Thyroid gland (tissue), 4 donors: Measurements from ENCODE around the gene PRKCA. TPM values are rescaled to one million over a fixed set of nuclear protein-coding genes. Genes with fewer than 3 reads are reported as not detected.

Experiments
- DNase-seq, 2 donors: peaks; one replicate each; pipeline ENCODE4 v3.0.0-alpha.2; 2019
- H3K27ac ChIP-seq, 3 donors: fragments of 200-600 bp; sonication (generic); 1 replicate in 2 of 3; 2 replicates in 1 of 3; pipeline ENCODE4 v1.5.1; 2016 to 2019; ENCODE audit warnings: mild to moderate bottlenecking in 1 of 3, moderate library complexity in 1 of 3
- H3K27me3 ChIP-seq: fragments of 200-600 bp; sonication (generic); one replicate; pipeline ENCODE4 v1.5.1; 2019
- H3K36me3 ChIP-seq, 2 donors: fragments of 200-600 bp; sonication (generic); one replicate each; pipeline ENCODE4 v1.5.1; 2016 to 2019
- H3K4me1 ChIP-seq, 2 donors: fragments of 200-600 bp; sonication (generic); one replicate each; pipeline ENCODE4 v1.5.1; 2017 to 2019
- H3K4me3 ChIP-seq, 3 donors: fragments of 200-600 bp; sonication (generic); replicated peaks in 1 of 3; 1 replicate in 2 of 3; 2 replicates in 1 of 3; pipeline ENCODE4 v1.5.1; 2016; ENCODE audit warnings: mild to moderate bottlenecking in 1 of 3
- H3K9me3 ChIP-seq: fragments of 200-600 bp; sonication (generic); one replicate; pipeline ENCODE4 v1.5.1; 2017
- POLR2A ChIP-seq, 2 donors: fragments of 450-650 bp; IDR thresholded peaks; one replicate each; pipeline ENCODE4 v1.6.1; 2017; ENCODE audit warnings: antibody characterized with exemption in 2 of 2, mild to moderate bottlenecking in 2 of 2, moderate library complexity in 1 of 2
- WGBS, 2 donors: methylation state at CpG; one replicate each; pipeline ENCODE4 v1.1.5; 2017; 5-methylcytosine and 5-hydroxymethylcytosine counted together
- intact Hi-C: fragments of 100-400 bp; cut with DNase I; formaldehyde crosslinking; loops from one replicate; pipeline ENCODE4 v1.15.1; 2023
- total RNA-seq, 4 donors: library from RNA; depleted of rRNA; stranded (reverse); fragments of >200 nt; gene quantifications; one replicate each; pipeline ENCODE4 v1.2.3, GENCODE V29; 2016
- TF ChIP-seq, protein P1 (sequence below), 6 experiments: fragments of 200-600 bp in 3 of 6; fragments of 450-650 bp in 3 of 6; sonication (generic) in 3 of 6; IDR thresholded peaks; one replicate each; pipeline ENCODE4 v1.5.1; 2016 to 2019; ENCODE audit warnings: antibody characterized with exemption in 6 of 6, mild to moderate bottlenecking in 2 of 6, inconsistent platforms in 1 of 6, moderate library complexity in 1 of 6

PRKCA gene
- total RNA-seq, 4 donors from 2014 or later: 6.7 to 24.2 (median 15.3) TPM

DNA sequence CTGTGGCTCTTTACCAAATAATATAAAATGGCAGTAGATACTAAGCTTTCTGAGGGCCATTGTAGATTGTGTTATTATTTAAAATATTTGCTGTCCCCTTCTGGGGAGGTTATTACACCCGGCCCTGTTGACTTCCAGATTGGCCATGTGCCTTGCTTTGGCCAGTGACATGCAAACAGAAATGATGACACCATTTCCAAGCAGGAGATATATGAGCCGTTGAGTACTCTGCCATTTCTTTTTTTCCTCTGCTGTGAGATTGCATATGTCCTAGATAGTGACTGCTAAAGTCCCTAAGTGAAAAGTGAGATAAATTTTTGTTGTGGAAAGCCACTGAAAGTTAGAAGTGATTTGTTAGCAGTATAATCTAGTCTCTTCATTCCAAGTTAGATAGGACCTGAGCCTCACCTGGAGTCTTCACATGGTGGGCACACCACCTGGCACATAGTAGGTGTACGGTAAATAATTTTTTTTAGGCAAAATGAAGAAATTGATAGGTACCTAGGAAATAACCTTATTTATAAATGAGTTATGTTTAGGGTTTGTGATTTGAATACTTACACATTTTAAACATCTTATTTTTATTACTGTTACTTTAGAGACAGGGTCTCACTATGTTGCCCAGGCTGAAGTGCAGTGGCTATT lies 328.5 kb downstream of the PRKCA start:
- Histone ChIP-seq H3K36me3 (no peaks in the 10 kb centered on the region), H3K27me3 (no peaks in the 10 kb centered on the region), H3K4me1 (no peaks in the 10 kb centered on the region), H3K27ac (no peak overlapping the region), H3K4me3 (no peak overlapping the region), H3K9me3 (no peaks in the 10 kb centered on the region)
- DNase-seq: no peak
- 88 to 94% methylated on average over 3 of the region's 3 CpGs for WGBS, 2 donors
- TF ChIP-seq, protein P1, sequence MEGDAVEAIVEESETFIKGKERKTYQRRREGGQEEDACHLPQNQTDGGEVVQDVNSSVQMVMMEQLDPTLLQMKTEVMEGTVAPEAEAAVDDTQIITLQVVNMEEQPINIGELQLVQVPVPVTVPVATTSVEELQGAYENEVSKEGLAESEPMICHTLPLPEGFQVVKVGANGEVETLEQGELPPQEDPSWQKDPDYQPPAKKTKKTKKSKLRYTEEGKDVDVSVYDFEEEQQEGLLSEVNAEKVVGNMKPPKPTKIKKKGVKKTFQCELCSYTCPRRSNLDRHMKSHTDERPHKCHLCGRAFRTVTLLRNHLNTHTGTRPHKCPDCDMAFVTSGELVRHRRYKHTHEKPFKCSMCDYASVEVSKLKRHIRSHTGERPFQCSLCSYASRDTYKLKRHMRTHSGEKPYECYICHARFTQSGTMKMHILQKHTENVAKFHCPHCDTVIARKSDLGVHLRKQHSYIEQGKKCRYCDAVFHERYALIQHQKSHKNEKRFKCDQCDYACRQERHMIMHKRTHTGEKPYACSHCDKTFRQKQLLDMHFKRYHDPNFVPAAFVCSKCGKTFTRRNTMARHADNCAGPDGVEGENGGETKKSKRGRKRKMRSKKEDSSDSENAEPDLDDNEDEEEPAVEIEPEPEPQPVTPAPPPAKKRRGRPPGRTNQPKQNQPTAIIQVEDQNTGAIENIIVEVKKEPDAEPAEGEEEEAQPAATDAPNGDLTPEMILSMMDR (IDR thresholded peaks at IDR 0.05): no peak
- no peak for TF ChIP-seq POLR2A (IDR thresholded peaks at IDR 0.05)
- intact Hi-C loops: no loop called here

DNA sequence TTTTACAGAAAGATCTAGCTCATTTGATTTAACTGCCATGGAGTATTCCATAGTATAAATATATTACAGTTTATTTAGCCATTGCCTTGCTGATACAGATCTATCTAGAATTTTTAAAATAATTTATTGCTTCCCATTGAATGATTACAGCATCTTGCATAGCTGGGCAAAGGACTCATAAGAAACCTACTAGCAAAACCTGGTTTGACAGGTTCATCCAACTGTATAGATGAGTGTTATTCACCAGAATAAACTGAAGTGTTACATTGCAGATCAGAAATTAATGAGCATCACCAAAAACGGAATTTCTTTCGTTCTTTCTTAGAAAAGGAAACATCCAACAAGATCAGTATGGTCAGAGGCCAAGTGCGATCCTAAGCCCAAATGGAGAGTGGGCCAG lies 330.3 kb downstream of the PRKCA start:
- Histone ChIP-seq H3K4me1 (no peaks in the 10 kb centered on the region), H3K4me3 (no peak overlapping the region), H3K27me3 (no peaks in the 10 kb centered on the region), H3K36me3 (no peaks in the 10 kb centered on the region), H3K9me3 (no peaks in the 10 kb centered on the region), H3K27ac (no peak overlapping the region)
- no peak for DNase-seq
- TF ChIP-seq POLR2A (IDR thresholded peaks at IDR 0.05): no peak
- TF ChIP-seq, protein P1 (IDR thresholded peaks at IDR 0.05): no peak
- intact Hi-C loops: no loop called here
- whole genome bisulfite sequencing, 2 donors: 76 to 78% methylated on average over 3 of the region's 3 CpGs

DNA sequence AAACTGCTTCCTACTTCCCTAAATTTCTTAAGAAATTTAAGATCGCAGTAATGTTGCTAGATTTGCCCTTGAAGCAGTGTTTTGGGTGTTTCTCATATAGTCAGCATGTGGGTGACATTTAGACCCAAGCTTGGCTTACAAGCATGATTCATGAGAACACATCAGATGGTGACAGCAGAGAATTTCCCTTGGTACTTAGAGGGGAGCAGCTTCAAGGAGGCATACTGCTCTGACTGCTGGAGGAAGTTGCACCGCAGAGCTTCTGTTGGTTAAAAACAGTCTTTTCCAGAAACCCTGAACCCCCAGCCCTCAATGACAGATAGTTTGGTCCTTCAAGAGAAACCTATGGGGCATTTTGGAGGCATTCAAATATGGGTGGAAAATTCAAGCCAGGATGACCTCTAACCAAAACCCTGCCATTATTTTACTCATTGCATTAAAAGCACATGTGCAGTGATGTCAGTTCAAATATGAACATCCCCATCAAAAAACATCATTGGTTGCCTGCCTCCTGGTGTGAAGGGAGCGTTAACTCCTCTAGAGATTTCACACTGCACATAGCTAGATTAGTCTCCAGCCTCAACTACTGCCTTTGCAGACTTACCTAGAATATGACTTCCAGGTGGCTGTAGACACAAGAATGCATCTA lies 331.0 kb downstream of the PRKCA start:
- no peaks in the 10 kb centered on the region for H3K9me3 ChIP-seq
- TF ChIP-seq, protein P1 (IDR thresholded peaks at IDR 0.05): no peak
- no peak overlapping the region for H3K27ac ChIP-seq
- H3K27me3 ChIP-seq: no peaks in the 10 kb centered on the region
- H3K36me3 ChIP-seq: no peaks in the 10 kb centered on the region
- WGBS, 2 donors: 85 to 90% methylated on average over 3 of the region's 3 CpGs
- H3K4me3 ChIP-seq: no peak overlapping the region
- intact Hi-C loops: no loop called here
- no peaks in the 10 kb centered on the region for H3K4me1 ChIP-seq
- DNase-seq: no peak

DNA sequence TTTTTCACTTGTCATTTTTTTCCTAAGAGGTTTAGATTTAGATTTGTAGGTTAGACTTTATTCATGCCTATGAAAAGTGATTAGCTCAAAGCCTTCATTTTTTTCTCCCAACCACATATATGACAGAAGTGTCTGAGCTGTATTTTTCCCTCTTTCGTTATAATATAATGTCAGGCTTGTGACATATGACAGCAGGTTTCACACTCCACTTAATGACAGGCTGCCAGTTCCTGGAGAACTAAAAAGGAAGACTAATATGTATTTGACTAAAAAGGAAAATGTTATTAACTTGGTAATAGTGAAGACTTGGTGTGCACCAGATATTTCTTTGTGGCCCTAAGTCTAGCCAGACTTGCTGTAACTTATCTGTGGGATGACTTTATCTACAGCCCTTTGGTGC lies 331.8 kb downstream of the PRKCA start:
- no peak overlapping the region for H3K4me3 ChIP-seq
- H3K27ac ChIP-seq: no peak overlapping the region
- no peaks in the 10 kb centered on the region for H3K36me3 ChIP-seq
- no peak for DNase-seq
- H3K9me3 ChIP-seq: no peaks in the 10 kb centered on the region
- H3K4me1 ChIP-seq: no peaks in the 10 kb centered on the region
- no peaks in the 10 kb centered on the region for H3K27me3 ChIP-seq
- 94 to 96% methylated on average over 1 of the region's 1 CpG for WGBS, 2 donors
- TF ChIP-seq POLR2A (IDR thresholded peaks at IDR 0.05): no peak
- TF ChIP-seq, protein P1 (IDR thresholded peaks at IDR 0.05): no peak
- intact Hi-C loops: no loop called here

DNA sequence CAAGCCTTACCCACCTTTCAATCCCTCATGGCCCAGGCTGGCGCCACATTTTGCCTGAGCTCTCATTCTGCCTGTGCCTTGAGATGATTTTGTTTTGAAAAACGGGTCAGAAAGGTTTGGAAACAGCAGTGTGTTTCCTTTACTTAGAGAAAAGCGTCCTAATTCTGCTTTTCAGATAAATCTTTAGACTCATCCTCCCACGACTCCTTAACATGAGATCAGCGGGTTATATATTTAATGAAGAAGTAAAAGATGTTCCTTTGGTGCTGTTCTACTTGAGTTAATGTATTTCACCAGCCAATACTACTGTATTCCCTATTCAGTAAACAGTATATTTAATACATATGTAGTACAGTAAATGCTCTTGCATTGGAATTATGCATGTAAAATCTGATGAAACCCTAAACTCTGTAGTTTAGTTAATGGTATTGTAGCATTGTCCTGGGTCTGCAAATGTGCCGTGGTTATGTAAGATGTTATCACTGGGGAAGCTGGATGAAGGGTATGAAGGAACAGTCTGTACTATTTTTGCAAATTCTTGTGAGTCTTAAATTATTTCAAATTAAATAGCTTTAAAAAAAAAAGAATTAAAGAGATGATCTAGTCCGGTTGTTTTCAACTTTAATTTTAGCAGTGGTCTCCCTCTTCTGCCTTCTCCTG lies 333.1 kb downstream of the PRKCA start:
- TF ChIP-seq POLR2A (IDR thresholded peaks at IDR 0.05): no peak
- TF ChIP-seq, protein P1 (IDR thresholded peaks at IDR 0.05): no peak
- Histone ChIP-seq H3K9me3 (no peaks in the 10 kb centered on the region), H3K4me1 (no peaks in the 10 kb centered on the region), H3K27me3 (no peaks in the 10 kb centered on the region), H3K4me3 (no peak overlapping the region), H3K36me3 (no peaks in the 10 kb centered on the region), H3K27ac (no peak overlapping the region)
- no peak for DNase-seq
- intact Hi-C loops: no loop called here
- WGBS, 2 donors: 91 to 95% methylated on average over 7 of the region's 7 CpGs
